Right atrium auricular region (tissue), 2 donors: Measurements from ENCODE around the gene PRPF40A. TPM values are rescaled to one million over a fixed set of nuclear protein-coding genes. Genes with fewer than 3 reads are reported as not detected.

Source experiments
- DNase-seq: peaks from one replicate; pipeline ENCODE4 v3.0.0-alpha.2; 2019; ENCODE audit warnings: low spot score
- H3K27ac ChIP-seq, 2 donors: fragments of 200-600 bp; sonication (generic); 1 replicate in 1 of 2; 2 replicates in 1 of 2; pipeline ENCODE4 v1.5.1; 2016 to 2019
- H3K27me3 ChIP-seq, 2 donors: fragments of 200-600 bp; sonication (generic); one replicate each; pipeline versions ENCODE4 v1.5.1 to v1.6.0; 2017 to 2019
- H3K36me3 ChIP-seq: fragments of 200-600 bp; sonication (generic); one replicate; pipeline ENCODE4 v1.5.1; 2016
- H3K4me1 ChIP-seq, 2 donors: fragments of 200-600 bp; sonication (generic); one replicate each; pipeline versions ENCODE4 v1.5.1 to v1.6.0; 2017 to 2019
- H3K4me3 ChIP-seq, 2 donors: fragments of 200-600 bp; sonication (generic); 1 replicate in 1 of 2; 2 replicates in 1 of 2; pipeline ENCODE4 v1.5.1; 2017 to 2019; ENCODE audit warnings: mild to moderate bottlenecking in 1 of 2, moderate library complexity in 1 of 2
- H3K9me3 ChIP-seq, 2 donors: fragments of 200-600 bp; sonication (generic); one replicate each; pipeline ENCODE4 v1.5.1; 2019
- CTCF ChIP-seq, 2 donors: fragments of 200-600 bp; sonication (generic); IDR thresholded peaks; one replicate each; pipeline ENCODE4 v1.5.1; 2019; ENCODE audit warnings: antibody characterized with exemption in 2 of 2
- total RNA-seq, 2 donors: library from RNA; depleted of rRNA; stranded (reverse); fragments of >200 nt; gene quantifications; one replicate each; pipeline ENCODE4 v1.1.0, GENCODE V29; 2016

Gene PRPF40A
- total RNA-seq, 2 donors from 2014 or later, result 31.2 to 44.6 TPM

GRCh38 chr2:152626911-152627339, 90.3 kb downstream of the PRPF40A start:
- Histone ChIP-seq H3K9me3 (no peaks in the 10 kb centered on the region), H3K36me3 (peaks cover 24% of the 10 kb centered on the region), H3K4me3 (no peak overlapping the region), H3K4me1 (no peaks in the 10 kb centered on the region), H3K27me3 (no peaks in the 10 kb centered on the region), H3K27ac (no peak overlapping the region)
- DNase-seq, result no peak
- no peak for TF ChIP-seq CTCF (IDR thresholded peaks at IDR 0.05)

- Histone ChIP-seq H3K36me3 (peaks cover 18% of the 10 kb centered on the region), H3K4me3 (no peak overlapping the region), H3K9me3 (no peaks in the 10 kb centered on the region), H3K27me3 (no peaks in the 10 kb centered on the region), H3K27ac (no peak overlapping the region), H3K4me1 (no peaks in the 10 kb centered on the region)
- no peak for DNase-seq
- TF ChIP-seq CTCF (IDR thresholded peaks at IDR 0.05), result no peak
Measured at GRCh38 chr2:152624805-152625204, 92.5 kb downstream of the PRPF40A start.

- DNase-seq, result no peak
- Histone ChIP-seq H3K4me1 (no peaks in the 10 kb centered on the region), H3K9me3 (no peaks in the 10 kb centered on the region), H3K36me3 (peaks cover 8% of the 10 kb centered on the region), H3K27me3 (no peaks in the 10 kb centered on the region), H3K27ac (no peak overlapping the region), H3K4me3 (no peak overlapping the region)
- TF ChIP-seq CTCF (IDR thresholded peaks at IDR 0.05), result no peak
Measured at GRCh38 chr2:152623775-152624174, 93.5 kb downstream of the PRPF40A start.

GRCh38 chr2:152623076-152623740, 94.1 kb downstream of the PRPF40A start:
- no peak overlapping the region for H3K27ac ChIP-seq
- no peak for TF ChIP-seq CTCF (IDR thresholded peaks at IDR 0.05)
- DNase-seq, result no peak
- peaks cover 4% of the 10 kb centered on the region for H3K36me3 ChIP-seq
- H3K27me3 ChIP-seq, result no peaks in the 10 kb centered on the region
- no peaks in the 10 kb centered on the region for H3K9me3 ChIP-seq
- no peaks in the 10 kb centered on the region for H3K4me1 ChIP-seq
- no peak overlapping the region for H3K4me3 ChIP-seq

GRCh38 chr2:152622219-152622618, 95.0 kb downstream of the PRPF40A start:
- Histone ChIP-seq H3K27ac (no peak overlapping the region), H3K4me1 (no peaks in the 10 kb centered on the region), H3K36me3 (peaks cover 6% of the 10 kb centered on the region), H3K27me3 (no peaks in the 10 kb centered on the region), H3K4me3 (no peak overlapping the region), H3K9me3 (no peaks in the 10 kb centered on the region)
- no peak for TF ChIP-seq CTCF (IDR thresholded peaks at IDR 0.05)
- DNase-seq, result no peak

- no peaks in the 10 kb centered on the region for H3K4me1 ChIP-seq
- H3K9me3 ChIP-seq, result no peaks in the 10 kb centered on the region
- no peak for DNase-seq
- H3K4me3 ChIP-seq, result no peak overlapping the region
- H3K36me3 ChIP-seq, result peaks cover 6% of the 10 kb centered on the region
- no peak for TF ChIP-seq CTCF (IDR thresholded peaks at IDR 0.05)
- H3K27me3 ChIP-seq, result no peaks in the 10 kb centered on the region
- H3K27ac ChIP-seq, result no peak overlapping the region
Measured at GRCh38 chr2:152620985-152621384, 96.3 kb downstream of the PRPF40A start.
